Activated effector memory CD4-positive, alpha-beta T cell treated with anti-CD3 and anti-CD28 coated beads, Interleukin-2, amount 50 U/mL, for 16 hours (primary cell): ENCODE results near the gene SLC27A1.

Experiments used
- DNase-seq: peaks from one replicate; pipeline ENCODE4 v3.0.0-alpha.2; 2020

The SLC27A1 gene

DNA sequence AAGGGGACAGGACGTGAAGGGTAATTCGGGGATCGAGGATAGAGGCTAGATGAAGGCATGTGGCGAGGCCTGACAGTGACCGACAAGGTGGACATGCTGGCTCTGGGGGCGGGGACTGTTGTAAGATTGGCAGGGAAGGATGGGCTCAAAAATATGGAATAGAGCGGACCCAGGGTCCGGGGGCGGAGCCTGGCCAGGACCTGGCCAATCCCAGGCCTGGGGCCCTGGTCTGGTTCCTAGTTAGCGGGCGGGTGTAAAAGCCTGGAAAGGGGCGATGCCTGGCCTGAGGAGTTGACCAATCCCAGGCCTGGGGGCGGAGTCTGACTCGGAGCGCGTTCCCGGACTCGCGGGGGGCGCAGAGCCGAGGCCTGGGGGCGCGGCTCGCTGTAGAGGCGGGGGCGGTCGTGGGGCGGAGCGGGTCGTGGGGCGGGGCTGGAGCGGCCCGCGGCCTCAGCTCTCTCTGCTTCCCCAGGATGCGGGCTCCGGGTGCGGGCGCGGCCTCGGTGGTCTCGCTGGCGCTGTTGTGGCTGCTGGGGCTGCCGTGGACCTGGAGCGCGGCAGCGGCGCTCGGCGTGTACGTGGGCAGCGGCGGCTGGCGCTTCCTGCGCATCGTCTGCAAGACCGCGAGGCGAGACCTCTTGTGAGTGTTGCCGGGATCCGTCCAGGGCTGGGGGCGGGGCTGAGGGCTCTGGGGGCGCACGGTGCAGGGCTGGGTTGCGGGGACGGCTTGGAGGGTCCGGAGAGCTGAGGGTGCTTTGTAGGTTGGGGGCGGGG lies at the start of gene SLC27A1:
TSS of gene SLC27A1 (plus strand) at position 457 of the 774 bp plus-strand sequence. CDS start at position 474, 17 bp downstream.
- peak; percentile 95 for DNase-seq

DNA sequence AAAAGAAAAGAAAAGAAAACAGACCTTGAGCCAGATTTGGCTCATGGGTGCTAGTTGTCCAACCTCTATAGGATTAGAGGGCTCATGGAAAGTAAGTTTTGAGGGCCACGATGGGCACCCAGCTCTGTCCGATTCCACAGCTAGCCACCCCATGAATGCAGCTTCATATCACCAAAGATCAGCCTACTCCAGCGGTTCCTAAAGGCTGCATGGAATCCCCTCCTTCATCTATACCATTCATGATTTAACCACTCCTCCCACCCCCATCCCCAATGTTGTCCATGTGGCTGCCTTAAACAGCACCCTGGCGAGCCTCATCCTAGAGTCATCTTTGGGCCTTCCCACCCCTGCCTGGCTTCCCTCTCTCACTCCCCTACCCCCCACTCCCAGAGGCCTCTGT lies 48.4 kb upstream of the SLC27A1 start:
- no peak for DNase-seq

DNA sequence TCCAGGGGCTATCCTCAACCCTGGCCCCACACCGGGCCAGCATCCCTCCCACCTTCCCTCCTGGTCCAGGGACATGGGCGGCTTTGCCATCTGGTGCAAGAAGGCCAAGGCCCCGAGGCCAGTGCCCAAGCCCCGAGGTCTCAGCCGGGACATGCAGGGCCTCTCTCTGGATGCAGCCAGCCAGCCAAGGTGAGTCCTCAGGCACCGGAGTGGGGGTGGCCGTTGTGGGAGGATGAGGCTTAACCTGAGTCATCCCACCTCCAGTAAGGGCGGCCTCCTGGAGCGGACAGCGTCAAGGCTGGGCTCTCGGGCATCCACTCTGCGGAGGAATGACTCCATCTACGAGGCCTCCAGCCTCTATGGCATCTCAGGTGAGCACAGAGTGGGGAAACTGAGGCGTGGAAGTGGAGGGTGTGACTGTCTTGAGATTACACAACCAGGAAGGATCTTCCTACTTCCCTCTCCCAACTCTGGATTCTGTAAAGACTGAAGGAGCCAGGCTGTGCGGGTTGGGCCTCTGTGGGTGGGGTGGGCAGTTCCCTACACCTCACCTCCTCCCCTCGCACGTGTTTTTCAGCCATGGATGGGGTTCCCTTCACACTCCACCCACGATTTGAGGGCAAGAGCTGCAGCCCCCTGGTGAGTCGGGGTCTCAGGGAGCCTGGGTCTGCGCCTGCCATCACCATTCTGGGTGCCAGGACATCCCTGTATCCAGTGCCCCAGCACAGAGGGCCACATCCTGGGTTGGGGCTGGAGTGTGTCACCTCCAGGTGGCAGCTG lies 46.7 kb upstream of the SLC27A1 start:
- no peak for DNase-seq

GRCh38 chr19:17424743-17425365 lies 45.5 kb upstream of the SLC27A1 start:
- peak; percentile 69 for DNase-seq

GRCh38 chr19:17429641-17430113 lies 40.6 kb upstream of the SLC27A1 start:
- DNase-seq = no peak

DNA sequence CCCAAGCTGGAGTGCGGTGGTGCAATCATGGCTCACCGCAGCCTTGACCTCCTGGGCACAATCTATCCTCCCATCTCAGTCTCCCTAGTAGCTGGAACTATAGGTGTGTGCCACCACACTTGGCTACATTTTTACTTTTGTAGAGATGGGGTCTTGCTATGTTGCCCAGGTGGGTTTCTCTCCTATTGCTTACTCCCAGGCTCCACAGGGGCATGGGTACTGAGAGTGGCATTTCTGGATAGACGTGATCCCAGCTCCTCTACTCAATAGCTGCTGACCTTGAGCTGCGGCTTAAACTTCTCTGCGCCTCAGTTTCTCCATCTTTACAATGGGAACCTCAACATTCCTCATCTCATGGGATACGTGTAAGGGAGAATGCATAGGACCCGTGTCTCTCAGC lies 38.9 kb upstream of the SLC27A1 start:
- DNase-seq = no peak

DNA sequence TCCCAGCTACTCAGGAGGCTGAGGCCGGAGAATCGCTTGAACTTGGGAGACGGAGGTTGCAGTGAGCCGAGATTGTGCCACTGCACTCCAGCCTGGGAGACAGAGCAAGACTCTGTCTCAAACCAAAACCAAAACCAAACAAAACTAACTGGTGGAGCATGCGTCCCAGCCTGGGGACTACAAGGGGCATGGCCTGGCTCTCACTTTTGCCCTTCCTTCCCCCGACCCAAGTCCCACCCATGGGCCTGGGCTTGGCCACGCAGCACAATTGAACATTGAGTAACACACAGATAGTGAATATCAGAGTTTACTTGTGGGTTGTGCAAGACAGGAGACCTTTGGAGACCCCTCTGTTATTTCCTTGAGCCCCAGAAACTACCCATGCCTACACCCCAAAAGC lies 35.1 kb upstream of the SLC27A1 start:
- no peak for DNase-seq

- DNase-seq = no peak
Measured at GRCh38 chr19:17436094-17436873, 34.0 kb upstream of the SLC27A1 start.

DNA sequence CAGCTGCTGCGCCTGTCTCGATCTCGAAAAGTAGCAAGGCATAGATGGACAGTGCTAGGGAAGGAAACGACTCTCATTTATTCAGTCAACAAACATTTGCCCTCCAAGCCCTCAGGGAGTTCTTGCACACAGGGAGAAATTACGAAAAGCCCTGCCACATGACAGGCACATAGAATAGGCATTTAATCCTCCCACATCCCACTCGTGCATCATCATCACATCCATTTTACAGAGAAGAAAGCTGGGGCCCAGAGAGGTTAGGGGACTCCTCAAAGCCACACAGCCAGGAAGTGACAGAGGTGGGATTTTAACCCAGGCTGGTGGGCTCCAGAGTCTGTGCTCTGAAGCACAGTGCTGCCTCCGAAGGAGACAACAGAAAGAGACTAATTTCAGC lies 33.5 kb upstream of the SLC27A1 start:
- no peak for DNase-seq

DNA sequence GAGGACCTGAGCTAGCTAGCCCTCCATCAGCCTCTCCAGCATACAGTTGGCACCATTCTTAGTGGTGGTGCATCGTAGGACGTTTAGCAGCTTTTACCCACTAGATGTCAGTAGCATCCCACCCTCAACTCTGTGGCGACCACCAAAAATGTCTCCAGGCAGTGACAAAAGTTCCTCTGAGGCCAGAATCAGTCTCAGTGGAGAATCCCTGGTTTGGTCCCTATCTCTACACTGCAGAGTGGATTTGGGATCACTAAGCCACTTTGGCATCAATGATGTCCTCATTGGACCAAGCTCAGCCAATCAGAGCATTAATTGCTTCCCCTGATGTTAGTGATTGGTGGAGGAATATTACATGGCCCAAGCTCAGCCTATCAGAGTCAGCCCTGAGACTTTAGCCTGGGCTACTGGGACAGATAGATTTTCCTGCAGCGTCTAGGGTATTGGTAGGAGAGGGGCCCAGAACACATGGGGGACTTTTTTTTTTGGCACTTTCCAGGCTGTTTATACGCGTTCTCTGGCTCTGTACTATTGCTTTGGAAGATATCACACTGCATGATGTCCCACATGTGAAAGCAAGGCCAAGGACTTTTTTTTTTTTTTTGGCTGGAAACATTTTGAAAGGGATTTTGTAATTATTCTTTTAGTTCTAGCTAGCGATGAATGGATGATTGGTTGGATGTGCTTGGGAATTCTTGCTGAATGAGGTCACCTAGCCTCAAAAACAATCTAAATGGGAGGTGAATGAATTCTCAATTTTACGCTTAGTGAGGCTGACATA lies 28.9 kb upstream of the SLC27A1 start:
- DNase-seq = no peak

DNA sequence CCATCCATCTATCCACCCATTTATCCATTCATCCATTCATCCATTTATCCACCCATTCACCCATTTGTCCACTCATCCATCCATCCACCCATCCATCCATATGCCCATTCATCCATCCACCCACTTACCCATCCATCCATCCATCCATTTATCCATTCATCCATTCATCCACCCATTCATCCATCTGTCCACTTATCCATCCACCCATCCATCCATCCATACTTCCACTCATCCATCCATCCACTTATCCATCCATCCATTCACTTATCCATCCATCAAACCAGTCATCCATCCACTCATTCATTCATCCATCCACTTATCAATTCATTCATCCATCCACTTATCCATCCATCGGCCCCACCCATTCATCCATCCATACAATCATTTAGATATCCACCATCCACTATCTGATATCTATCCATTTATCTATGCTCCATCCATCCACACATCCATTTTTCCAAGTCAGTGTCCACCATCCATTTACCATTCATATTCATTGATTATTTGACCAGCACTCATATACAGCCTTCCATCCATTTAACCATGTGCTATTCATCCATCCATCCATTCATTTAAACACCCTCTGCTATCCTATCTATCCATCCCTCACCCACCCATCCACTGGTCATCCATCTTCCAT lies 24.7 kb upstream of the SLC27A1 start:
- no peak for DNase-seq

- DNase-seq = no peak
Measured at GRCh38 chr19:17447704-17448130, 22.6 kb upstream of the SLC27A1 start.

- peak; percentile 84 for DNase-seq
Measured at GRCh38 chr19:17448131-17448967, 22.0 kb upstream of the SLC27A1 start, which contains the start of gene TMEM221. TSS of gene TMEM221 (minus strand) at chr19:17448668. CDS start at chr19:17448462, 206 bp downstream.

GRCh38 chr19:17450264-17451075 lies 19.9 kb upstream of the SLC27A1 start:
- peak; percentile 78 for DNase-seq

GRCh38 chr19:17451820-17452219 lies 18.5 kb upstream of the SLC27A1 start:
- no peak for DNase-seq

DNA sequence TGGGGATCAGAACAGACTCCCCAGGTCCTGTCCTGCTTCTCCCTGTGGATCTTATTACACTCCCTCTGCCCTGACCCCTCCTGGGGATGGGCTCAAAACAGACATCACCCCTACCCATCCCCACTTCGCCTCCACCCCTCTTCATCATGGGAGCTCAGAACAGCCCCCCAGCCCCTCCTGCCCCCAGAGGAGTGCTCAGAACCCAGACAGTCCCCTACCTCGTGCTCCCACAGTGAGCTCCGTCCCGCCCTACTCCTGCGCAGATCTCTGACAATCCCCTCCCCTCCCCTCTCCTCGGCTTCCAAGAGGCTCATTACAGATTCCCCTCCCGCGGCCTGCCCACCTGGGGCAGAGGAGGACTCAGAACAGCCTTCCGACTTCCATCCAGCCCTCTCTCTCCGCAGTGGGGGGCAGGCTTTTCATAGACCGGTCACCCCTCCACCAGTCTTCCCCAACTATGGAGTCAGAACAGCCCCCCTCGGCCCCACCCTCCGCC lies 15.7 kb upstream of the SLC27A1 start:
- DNase-seq = no peak

GRCh38 chr19:17455308-17456123 lies 14.8 kb upstream of the SLC27A1 start:
- DNase-seq = no peak

- DNase-seq = no peak
Measured at GRCh38 chr19:17456127-17456526, 14.2 kb upstream of the SLC27A1 start.
